Measurements from ENCODE around the gene IGSF5.

The IGSF5 gene

GRCh38 chr21:39837861-39838359 is 92.9 kb downstream of the IGSF5 start:
- no peak for DNase-seq (ENCODE audit: low read depth in 1 of 2, low spot score in 1 of 2)
- no peak overlapping the region for H3K27ac ChIP-seq (replicated peaks)
- H3K4me3 ChIP-seq (replicated peaks; ENCODE audit: insufficient read depth, low read length): no peak overlapping the region
- TF ChIP-seq SPI1 (IDR thresholded peaks at IDR 0.05; ENCODE audit: borderline replicate concordance, low read depth) (no peak), CTCF (IDR thresholded peaks at IDR 0.05; ENCODE audit: insufficient read depth, low read length) (no peak), POLR2AphosphoS5 (IDR thresholded peaks at IDR 0.05; ENCODE audit: low read depth) (no peak), GABPA (IDR thresholded peaks at IDR 0.05; ENCODE audit: low read depth) (no peak), REST (IDR thresholded peaks at IDR 0.05; ENCODE audit: insufficient replicate concordance, low read depth) (no peak)
- no peaks in the 10 kb centered on the region for H3K27me3 ChIP-seq (ENCODE audit: insufficient read depth, poor library complexity, severe bottlenecking)

GRCh38 chr21:39840373-39841097 is 95.6 kb downstream of the IGSF5 start:
- H3K4me3 ChIP-seq (replicated peaks; ENCODE audit: insufficient read depth, low read length): no peak overlapping the region
- H3K27ac ChIP-seq (replicated peaks): no peak overlapping the region
- H3K27me3 ChIP-seq (ENCODE audit: insufficient read depth, poor library complexity, severe bottlenecking): no peaks in the 10 kb centered on the region
- TF ChIP-seq REST (IDR thresholded peaks at IDR 0.05; ENCODE audit: insufficient replicate concordance, low read depth) (no peak), POLR2AphosphoS5 (IDR thresholded peaks at IDR 0.05; ENCODE audit: low read depth) (no peak), GABPA (IDR thresholded peaks at IDR 0.05; ENCODE audit: low read depth) (no peak), SPI1 (IDR thresholded peaks at IDR 0.05; ENCODE audit: borderline replicate concordance, low read depth) (no peak), CTCF (IDR thresholded peaks at IDR 0.05; ENCODE audit: insufficient read depth, low read length) (no peak)
- DNase-seq (ENCODE audit: low read depth in 1 of 2, low spot score in 1 of 2): no peak

- Histone ChIP-seq H3K27ac (replicated peaks) (no peak overlapping the region), H3K27me3 (ENCODE audit: insufficient read depth, poor library complexity, severe bottlenecking) (no peaks in the 10 kb centered on the region), H3K4me3 (replicated peaks; ENCODE audit: insufficient read depth, low read length) (no peak overlapping the region)
- DNase-seq (ENCODE audit: low read depth in 1 of 2, low spot score in 1 of 2): no peak
- TF ChIP-seq REST (IDR thresholded peaks at IDR 0.05; ENCODE audit: insufficient replicate concordance, low read depth): no peak
- no peak for TF ChIP-seq SPI1 (IDR thresholded peaks at IDR 0.05; ENCODE audit: borderline replicate concordance, low read depth)
- no peak for TF ChIP-seq POLR2AphosphoS5 (IDR thresholded peaks at IDR 0.05; ENCODE audit: low read depth)
- no peak for TF ChIP-seq CTCF (IDR thresholded peaks at IDR 0.05; ENCODE audit: insufficient read depth, low read length)
- no peak for TF ChIP-seq GABPA (IDR thresholded peaks at IDR 0.05; ENCODE audit: low read depth)
Measured at GRCh38 chr21:39842741-39843459, 97.9 kb downstream of the IGSF5 start.

Measured in HL-60 (cell line).